HepG2 (cell line): ENCODE data around the gene VMO1. TPM values are rescaled to one million over a fixed set of nuclear protein-coding genes. Genes with fewer than 3 reads are reported as not detected.

Experiments
- ATAC-seq: fragments of 200-7000 bp; cut with Tn5 transposase; 3 replicates; pipeline ENCODE4 v1.9.1; 2020; ENCODE audit warnings: mild to moderate bottlenecking, moderate library complexity
- BruUV-seq: library from RNA; stranded (reverse); fragments of 400-500 nt; replicated peaks from 2 replicates; lab custom pipeline; 2021; lab: Mats Ljungman, UMichigan
- CTCF ChIA-PET: fragments of 300-600 bp; formaldehyde crosslinking; extraction: SDS; loops from one replicate; lab custom pipeline; 2021; ENCODE audit warnings: low total read pairs, inconsistent platforms, low intra/inter-chr PET ratio; lab: Yijun Ruan, JAX
- POLR2A ChIA-PET: fragments of 350-600 bp; sonication (Branson Sonifier 250); formaldehyde crosslinking; loops from one replicate; lab custom pipeline; 2020; ENCODE audit warnings: antibody characterized with exemption, inconsistent platforms; lab: Yijun Ruan, JAX
- DNase-seq: peaks from one replicate; pipeline ENCODE4 v3.0.0-alpha.2; 2015; ENCODE audit warnings: low spot score
- FAIRE-seq: peaks from 3 replicates; lab custom pipeline; 2011; peaks lifted over from hg19 to GRCh38; lab: Jason Lieb, UNC
- H2AFZ ChIP-seq: one replicate; pipeline ENCODE4 v1.6.1; 2011; ENCODE audit warnings: low read length, inconsistent platforms
- H3K27ac ChIP-seq: fragments of 300-600 bp; 3 replicates; pipeline ENCODE4 v1.8.0; 2011; ENCODE audit warnings: mixed run types, mild to moderate bottlenecking, mixed read lengths, low read length, inconsistent platforms; ENCODE audit not compliant: insufficient read depth; ENCODE audit errors: extremely low read length
- H3K27me3 ChIP-seq, 2 experiments: fragments of 200-600 bp in 1 of 2; 2 replicates in 1 of 2; 3 replicates in 1 of 2; pipeline versions ENCODE4 v1.6.0 to v1.8.0; 2011; ENCODE audit warnings: low read length in 2 of 2, mild to moderate bottlenecking in 2 of 2, moderate library complexity in 2 of 2, inconsistent platforms in 1 of 2; ENCODE audit not compliant: insufficient read depth in 2 of 2, control insufficient read depth in 1 of 2
- H3K36me3 ChIP-seq, 2 experiments: fragments of 200-600 bp in 1 of 2; replicated peaks in 1 of 2; 2 replicates in 1 of 2; 3 replicates in 1 of 2; pipeline versions ENCODE4 v1.5.1 to v1.8.0; 2011; ENCODE audit warnings: low read length in 2 of 2, inconsistent platforms in 1 of 2; ENCODE audit not compliant: insufficient read depth in 2 of 2, control insufficient read depth in 1 of 2
- H3K4me1 ChIP-seq: 2 replicates; pipeline ENCODE4 v1.5.1; 2012; ENCODE audit warnings: low read length, inconsistent platforms; ENCODE audit not compliant: insufficient read depth
- H3K4me2 ChIP-seq: 2 replicates; pipeline ENCODE4 v1.6.0; 2011; ENCODE audit warnings: low read depth, low read length, inconsistent platforms
- H3K4me3 ChIP-seq, 3 experiments: fragments of 200-600 bp in 1 of 3; sonication (generic), shearing (Covaris generic) in 1 of 3; replicated peaks in 1 of 3; 2 replicates each; pipeline ENCODE4 v1.5.1; 2011 to 2016; ENCODE audit warnings: low read length in 3 of 3, inconsistent platforms in 2 of 3, low read depth in 2 of 3, mild to moderate bottlenecking in 2 of 3, control low read depth in 1 of 3, mixed read lengths in 1 of 3; ENCODE audit not compliant: insufficient read depth in 1 of 3
- H3K79me2 ChIP-seq: one replicate; pipeline ENCODE4 v1.6.1; 2011; ENCODE audit warnings: low read length, inconsistent platforms; ENCODE audit not compliant: insufficient read depth
- H3K9ac ChIP-seq: 2 replicates; pipeline ENCODE4 v1.6.0; 2011; ENCODE audit warnings: mild to moderate bottlenecking, low read depth, low read length, inconsistent platforms; ENCODE audit not compliant: insufficient read depth
- H3K9me3 ChIP-seq: 2 replicates; pipeline ENCODE4 v1.5.1; 2012; ENCODE audit warnings: mild to moderate bottlenecking, low read length
- H4K20me1 ChIP-seq: 2 replicates; pipeline ENCODE4 v1.6.0; 2011; ENCODE audit warnings: inconsistent platforms, mild to moderate bottlenecking, low read length, moderate library complexity; ENCODE audit not compliant: insufficient read depth
- EED ChIP-seq: sonication (generic); formaldehyde crosslinking; IDR thresholded peaks from 2 replicates; pipeline ENCODE4 v1.5.0; 2020; ENCODE audit warnings: mild to moderate bottlenecking, missing genetic modification reagents
- MTA3 ChIP-seq: sonication (generic); formaldehyde crosslinking; IDR thresholded peaks from 2 replicates; pipeline ENCODE4 v1.4.0; 2020; ENCODE audit warnings: missing genetic modification reagents
- MYC ChIP-seq: sonication (generic); formaldehyde crosslinking; IDR thresholded peaks from 2 replicates; pipeline ENCODE4 v1.9.0; 2021; ENCODE audit warnings: missing genetic modification reagents, borderline replicate concordance
- PBX3 ChIP-seq: sonication (generic); formaldehyde crosslinking; IDR thresholded peaks from 2 replicates; pipeline ENCODE4 v1.8.1; 2023; ENCODE audit warnings: missing genetic modification reagents, inconsistent platforms, borderline replicate concordance
- SNAPC2 ChIP-seq: sonication (generic); formaldehyde crosslinking; IDR thresholded peaks from 2 replicates; pipeline ENCODE4 v1.8.1; 2022; ENCODE audit warnings: mild to moderate bottlenecking, missing genetic modification reagents
- ZBTB4 ChIP-seq: sonication (generic); formaldehyde crosslinking; IDR thresholded peaks from 2 replicates; pipeline ENCODE4 v1.4.0; 2020; ENCODE audit warnings: missing genetic modification reagents, mild to moderate bottlenecking, borderline replicate concordance
- ZNF143 ChIP-seq: sonication (generic); formaldehyde crosslinking; IDR thresholded peaks from 2 replicates; pipeline ENCODE4 v1.4.0; 2020; ENCODE audit warnings: missing genetic modification reagents
- ZNF337 ChIP-seq: sonication (generic); formaldehyde crosslinking; IDR thresholded peaks from 2 replicates; pipeline ENCODE4 v1.5.1; 2020; ENCODE audit warnings: missing genetic modification reagents, low read depth, mild to moderate bottlenecking, borderline replicate concordance
- ZNF501 ChIP-seq: sonication (generic); formaldehyde crosslinking; IDR thresholded peaks from 2 replicates; pipeline ENCODE4 v1.5.1; 2020; ENCODE audit warnings: mild to moderate bottlenecking, moderate library complexity, missing genetic modification reagents
- ZNF510 ChIP-seq: sonication (generic); formaldehyde crosslinking; IDR thresholded peaks from 2 replicates; pipeline ENCODE4 v1.4.0; 2020; ENCODE audit warnings: low read depth, mild to moderate bottlenecking, missing genetic modification reagents
- ZNF720 ChIP-seq: sonication (generic); formaldehyde crosslinking; IDR thresholded peaks from 2 replicates; pipeline ENCODE4 v1.4.0; 2020; ENCODE audit warnings: missing genetic modification reagents
- ZNF740 ChIP-seq: sonication (generic); formaldehyde crosslinking; IDR thresholded peaks from 2 replicates; pipeline ENCODE4 v1.4.0; 2020; ENCODE audit warnings: missing genetic modification reagents
- WGBS: methylation state at CpG from one replicate; pipeline ENCODE4 v1.1.6; 2017; ENCODE audit warnings: low lambda C conversion rate; 5-methylcytosine and 5-hydroxymethylcytosine counted together
- in situ Hi-C: cut with HindIII; loops from 2 replicates; pipeline ENCODE4 v1.10.0; 2017; ENCODE audit warnings: low pct_unique_long_range_greater_than_20kb; ENCODE audit not compliant: extremely low pct_ligation_motif_present
- intact Hi-C: fragments of 100-400 bp; cut with micrococcal nuclease; formaldehyde crosslinking; loops from one replicate; pipeline ENCODE4 v1.10.0; 2022; ENCODE audit not compliant: unreplicated experiment
- polyA plus RNA-seq, 8 experiments: library from polyadenylated mRNA; depleted of rRNA in 3 of 8; stranded (reverse) in 7 of 8; unstranded in 1 of 8; fragments of >200 nt; fragmentation: Illumina TruSeq in 4 of 8; extraction: Trizol in 4 of 8; gene quantifications; 2 replicates each; pipeline versions ENCODE4 v1.2.1 to v1.2.3, GENCODE V29; 2011 to 2016; ENCODE audit warnings: low read depth in 4 of 8, missing spikeins in 1 of 8, mixed read lengths in 1 of 8; ENCODE audit not compliant: insufficient read depth in 1 of 8
- total RNA-seq, 5 experiments: library from RNA; depleted of rRNA; stranded (reverse); fragments of >200 nt; fragmentation: Illumina TruSeq; extraction: Trizol; gene quantifications; 2 replicates each; pipeline ENCODE4 v1.2.3, GENCODE V29; 2016; ENCODE audit warnings: low read depth in 1 of 5

VMO1 gene
- total and polyA plus RNA-seq, 2 of the 13 experiments (the other 11 are each of a cell fraction or from before 2014, with no cell fraction given) = not detected

- CTCF ChIA-PET = no interaction called here
- no peak for FAIRE-seq
- peaks cover under 1% of the 10 kb centered on the region for H3K79me2 ChIP-seq
- H3K4me1 ChIP-seq = peaks cover 57% of the 10 kb centered on the region
- WGBS = 98% methylated on average over 3 of the region's 3 CpGs
- H3K27ac ChIP-seq = no peak overlapping the region
- H3K9me3 ChIP-seq = no peaks in the 10 kb centered on the region
- BruUV-seq = no TSS peak
- no peak for DNase-seq
- H4K20me1 ChIP-seq = no peaks in the 10 kb centered on the region
- no peak overlapping the region for H2AFZ ChIP-seq
- H3K4me2 ChIP-seq = no peak overlapping the region
- in situ Hi-C loops = no loop called here
- H3K4me3 ChIP-seq = no peak overlapping the region
- TF ChIP-seq ZNF143 (no peak), MYC (CRISPR knock-in tag) (no peak), ZBTB4 (CRISPR knock-in tag) (no peak), ZNF720 (CRISPR knock-in tag) (no peak), ZNF501 (CRISPR knock-in tag) (no peak), MTA3 (CRISPR knock-in tag) (no peak), ZNF337 (CRISPR knock-in tag) (no peak), EED (CRISPR knock-in tag) (no peak), SNAPC2 (CRISPR knock-in tag) (no peak), PBX3 (no peak), ZNF510 (no peak), ZNF740 (CRISPR knock-in tag) (no peak)
- TF ChIP-seq, all 625 proteins: peak for 0
- Histone ChIP-seq H3K9ac (no peak overlapping the region), H3K27me3 (no peaks in the 10 kb centered on the region), H3K36me3 (no peaks in the 10 kb centered on the region)
- POLR2A ChIA-PET = no interaction called here
- intact Hi-C loops = no loop called here
- no peak for ATAC-seq
Measured at GRCh38 chr17:4766201-4766600, 20.0 kb downstream of the VMO1 start.
